Lower leg skin (tissue), 4 donors: ENCODE data around the gene DYNC2H1. TPM values are rescaled to one million over a fixed set of nuclear protein-coding genes. Genes with fewer than 3 reads are reported as not detected.

ENCODE experiments used
- DNase-seq, 2 donors: peaks; one replicate each; pipeline ENCODE4 v3.0.0-alpha.2; 2019; ENCODE audit warnings: low spot score in 2 of 2
- H3K4me3 ChIP-seq: fragments of 200-600 bp; sonication (generic); 2 replicates; pipeline ENCODE4 v1.5.1; 2017; ENCODE audit warnings: mild to moderate bottlenecking, low read depth; ENCODE audit not compliant: poor library complexity, severe bottlenecking
- CTCF ChIP-seq, 3 donors: fragments of 450-650 bp; IDR thresholded peaks; one replicate each; pipeline ENCODE4 v1.5.1; 2016; ENCODE audit warnings: antibody characterized with exemption in 3 of 3, mild to moderate bottlenecking in 3 of 3, moderate library complexity in 2 of 3
- POLR2A ChIP-seq, 2 donors: fragments of 450-650 bp; IDR thresholded peaks; one replicate each; pipeline ENCODE4 v1.6.1; 2016 to 2017; ENCODE audit warnings: antibody characterized with exemption in 2 of 2, mild to moderate bottlenecking in 1 of 2, moderate library complexity in 1 of 2
- WGBS, 2 donors: methylation state at CpG; one replicate each; pipeline ENCODE4 v1.1.5; 2018; 5-methylcytosine and 5-hydroxymethylcytosine counted together
- intact Hi-C: fragments of 100-400 bp; cut with DNase I; formaldehyde crosslinking; loops from one replicate; pipeline ENCODE4 v1.15.0; 2023; ENCODE audit warnings: low total_unique reads
- total RNA-seq, 4 donors: library from RNA; depleted of rRNA; stranded (reverse); fragments of >200 nt; gene quantifications; one replicate each; pipeline ENCODE4 v1.1.0, GENCODE V29; 2016

Gene DYNC2H1
- total RNA-seq, 4 donors from 2014 or later = 8.9 to 25.8 (median 13.8) TPM

GRCh38 chr11:103071008-103071407 is 38.2 kb upstream of the DYNC2H1 start:
- no peak overlapping the region for H3K4me3 ChIP-seq
- DNase-seq = no peak
- intact Hi-C loops = no loop called here
- TF ChIP-seq CTCF (IDR thresholded peaks at IDR 0.05) (no peak), POLR2A (IDR thresholded peaks at IDR 0.05) (no peak)

- no peak overlapping the region for H3K4me3 ChIP-seq
- TF ChIP-seq CTCF (IDR thresholded peaks at IDR 0.05) = no peak
- TF ChIP-seq POLR2A (IDR thresholded peaks at IDR 0.05) = no peak
- DNase-seq = no peak
- 87 to 96% methylated on average over 3 of the region's 3 CpGs for WGBS, 2 donors
- intact Hi-C loops = loop anchor here (1.0 kb wide), 1 partner anchor 10 kb away; no protein-coding TSS in a partner anchor
These were observed 32.9 kb upstream of the DYNC2H1 start for GRCh38 chr11:103076361-103076760.

- intact Hi-C loops = no loop called here
- H3K4me3 ChIP-seq = no peak overlapping the region
- TF ChIP-seq CTCF (IDR thresholded peaks at IDR 0.05) (no peak), POLR2A (IDR thresholded peaks at IDR 0.05) (no peak)
- DNase-seq = no peak
- WGBS, 2 donors = 90 to 91% methylated on average over 3 of the region's 3 CpGs
These were observed 31.7 kb upstream of the DYNC2H1 start for GRCh38 chr11:103077554-103077953.

GRCh38 chr11:103078710-103079109 is 30.5 kb upstream of the DYNC2H1 start:
- 90 to 96% methylated on average over 5 of the region's 5 CpGs for WGBS, 2 donors
- no peak for DNase-seq
- TF ChIP-seq CTCF (IDR thresholded peaks at IDR 0.05) (no peak), POLR2A (IDR thresholded peaks at IDR 0.05) (no peak)
- H3K4me3 ChIP-seq = no peak overlapping the region
- intact Hi-C loops = no loop called here

GRCh38 chr11:103079833-103080232 is 29.4 kb upstream of the DYNC2H1 start:
- intact Hi-C loops = no loop called here
- WGBS, 2 donors = 48 to 56% methylated on average over 1 of the region's 1 CpG
- DNase-seq = no peak
- H3K4me3 ChIP-seq = no peak overlapping the region
- no peak for TF ChIP-seq CTCF (IDR thresholded peaks at IDR 0.05)
- no peak for TF ChIP-seq POLR2A (IDR thresholded peaks at IDR 0.05)

- no peak for DNase-seq
- 95 to 97% methylated on average over 1 of the region's 1 CpG for WGBS, 2 donors
- H3K4me3 ChIP-seq = no peak overlapping the region
- intact Hi-C loops = no loop called here
- TF ChIP-seq CTCF (IDR thresholded peaks at IDR 0.05) = no peak
- no peak for TF ChIP-seq POLR2A (IDR thresholded peaks at IDR 0.05)
These were observed 23.4 kb upstream of the DYNC2H1 start for GRCh38 chr11:103085758-103086365.
